Gastroesophageal sphincter (tissue), 4 donors: ENCODE measurements around the gene NLRC3. TPM values are rescaled to one million over a fixed set of nuclear protein-coding genes. Genes with fewer than 3 reads are reported as not detected.
A peak's percentile ranks its signal among the peaks of the same experiment; 100 is the strongest.
"Not testable (repeated sequence)": the region's sequence is repeated elsewhere in the genome, so short reads cannot be mapped to it uniquely, and the experiment has no call there.

Experiments
- ATAC-seq: fragments of 150-250 bp; one replicate; pipeline ENCODE4 v1.9.1; 2016; ENCODE audit warnings: mild to moderate bottlenecking, moderate library complexity
- H3K27ac ChIP-seq, 4 donors: fragments of 200-600 bp; sonication (generic) in 3 of 4; 1 replicate in 3 of 4; 2 replicates in 1 of 4; pipeline ENCODE4 v1.5.1; 2016 to 2019
- H3K27me3 ChIP-seq: fragments of 200-600 bp; sonication (generic); one replicate; pipeline ENCODE4 v1.5.1; 2019
- H3K36me3 ChIP-seq, 2 donors: fragments of 200-600 bp; sonication (generic); one replicate each; pipeline ENCODE4 v1.5.1; 2019; ENCODE audit warnings: control low read depth in 1 of 2
- H3K4me1 ChIP-seq, 3 donors: fragments of 200-600 bp; sonication (generic); 1 replicate in 2 of 3; 2 replicates in 1 of 3; pipeline ENCODE4 v1.5.1; 2016 to 2019; ENCODE audit warnings: control low read depth in 2 of 3
- H3K4me3 ChIP-seq, 2 donors: fragments of 200-600 bp; sonication (generic); one replicate each; pipeline ENCODE4 v1.5.1; 2019; ENCODE audit warnings: mild to moderate bottlenecking in 1 of 2, moderate library complexity in 1 of 2
- H3K9me3 ChIP-seq, 3 donors: fragments of 200-600 bp; sonication (generic); one replicate each; pipeline ENCODE4 v1.5.1; 2017 to 2019; ENCODE audit warnings: control low read depth in 2 of 3
- CTCF ChIP-seq, 4 experiments: fragments of 200-600 bp in 2 of 4; fragments of 450-650 bp in 2 of 4; sonication (generic) in 1 of 4; IDR thresholded peaks; one replicate each; pipeline ENCODE4 v1.5.1; 2017 to 2019; ENCODE audit warnings: antibody characterized with exemption in 4 of 4, mild to moderate bottlenecking in 2 of 4, moderate library complexity in 2 of 4
- EP300 ChIP-seq: sonication (generic); formaldehyde crosslinking; IDR thresholded peaks from one replicate; pipeline ENCODE4 v1.6.1; 2017; ENCODE audit warnings: antibody characterized with exemption, mild to moderate bottlenecking
- POLR2A ChIP-seq, 2 donors: fragments of 450-650 bp; IDR thresholded peaks; one replicate each; pipeline ENCODE4 v1.6.1; 2017; ENCODE audit warnings: antibody characterized with exemption in 2 of 2, mild to moderate bottlenecking in 2 of 2, moderate library complexity in 1 of 2
- POLR2AphosphoS5 ChIP-seq: sonication (generic); formaldehyde crosslinking; IDR thresholded peaks from one replicate; pipeline ENCODE4 v1.6.1; 2017; ENCODE audit warnings: antibody characterized with exemption
- WGBS, 2 donors: methylation state at CpG; one replicate each; pipeline ENCODE4 v1.1.5; 2018; ENCODE audit warnings: low coverage in 1 of 2; 5-methylcytosine and 5-hydroxymethylcytosine counted together
- total RNA-seq, 4 donors: library from RNA; depleted of rRNA; stranded (reverse); fragments of >200 nt; gene quantifications; one replicate each; pipeline ENCODE4 v1.1.0, GENCODE V29; 2016

NLRC3 gene
- total RNA-seq, 4 donors from 2014 or later: 1.1 to 5.8 (median 1.4) TPM

GRCh38 chr16:3528406-3528805, 48.8 kb downstream of the NLRC3 start:
- no peak for ATAC-seq
- Histone ChIP-seq H3K27me3 (no peaks in the 10 kb centered on the region), H3K36me3 (peaks cover 0 to 87% of the 10 kb centered on the region in 2 donors), H3K9me3 (no peaks in the 10 kb centered on the region), H3K4me3 (no peak overlapping the region), H3K4me1 (peaks cover 0 to 6% (median 0%) of the 10 kb centered on the region in 3 donors), H3K27ac (no peak overlapping the region)
- 100% methylated on average over 2 of the region's 2 CpGs; no CpG with 5 or more reads in 1 of the 2 donors for WGBS, 2 donors
- TF ChIP-seq POLR2A (IDR thresholded peaks at IDR 0.05) (no peak), POLR2AphosphoS5 (no peak), EP300 (no peak)

- H3K27me3 ChIP-seq, H3K4me1 ChIP-seq, H3K4me3 ChIP-seq, ATAC-seq, H3K9me3 ChIP-seq, H3K27ac ChIP-seq: not testable (repeated sequence)
- TF ChIP-seq CTCF (IDR thresholded peaks at IDR 0.05): peak in 3 of 4 experiments; percentile 61 to 66 (median 64)
- H3K36me3 ChIP-seq: peaks cover 0 to 87% of the 10 kb centered on the region in 2 donors
- WGBS, 2 donors: 33 to 93% methylated on average over 6 to 7 of the region's 12 CpGs
Measured at GRCh38 chr16:3527216-3527829, 49.9 kb downstream of the NLRC3 start.

- Histone ChIP-seq H3K36me3 (peaks cover 0 to 85% of the 10 kb centered on the region in 2 donors), H3K27me3 (no peaks in the 10 kb centered on the region), H3K9me3 (no peaks in the 10 kb centered on the region), H3K4me3 (no peak overlapping the region), H3K27ac (no peak overlapping the region), H3K4me1 (peaks cover 0 to 7% (median 0%) of the 10 kb centered on the region in 3 donors)
- WGBS, 2 donors: 80 to 81% methylated on average over 1 to 5 of the region's 5 CpGs
- no peak for ATAC-seq
- TF ChIP-seq POLR2A (IDR thresholded peaks at IDR 0.05): no peak
- TF ChIP-seq POLR2AphosphoS5: no peak
- TF ChIP-seq EP300: no peak
- TF ChIP-seq CTCF (IDR thresholded peaks at IDR 0.05): no peak
Measured at GRCh38 chr16:3525951-3526350, 51.3 kb downstream of the NLRC3 start.

GRCh38 chr16:3523281-3523680, 53.9 kb downstream of the NLRC3 start:
- TF ChIP-seq CTCF (IDR thresholded peaks at IDR 0.05): no peak
- Histone ChIP-seq H3K27ac (no peak overlapping the region), H3K36me3 (peaks cover 0 to 93% of the 10 kb centered on the region in 2 donors), H3K27me3 (no peaks in the 10 kb centered on the region), H3K4me1 (peaks cover 0 to 13% (median 0%) of the 10 kb centered on the region in 3 donors), H3K9me3 (no peaks in the 10 kb centered on the region), H3K4me3 (no peak overlapping the region)
- 100% methylated on average over 1 of the region's 3 CpGs for WGBS, 2 donors
- ATAC-seq: no peak

- Histone ChIP-seq H3K36me3 (peaks cover 0 to 96% of the 10 kb centered on the region in 2 donors), H3K9me3 (no peaks in the 10 kb centered on the region), H3K4me3 (no peak overlapping the region), H3K27ac (peak overlapping the region in 3 of 4 donors; percentile 43 to 60 (median 52)), H3K4me1 (peaks cover 0 to 7% (median 0%) of the 10 kb centered on the region in 3 donors), H3K27me3 (no peaks in the 10 kb centered on the region)
- 31 to 37% methylated on average over 4 to 8 of the region's 8 CpGs for WGBS, 2 donors
- peak; percentile 60 for ATAC-seq
- TF ChIP-seq POLR2A (IDR thresholded peaks at IDR 0.05) (no peak), CTCF (IDR thresholded peaks at IDR 0.05) (no peak), EP300 (no peak), POLR2AphosphoS5 (no peak)
Measured at GRCh38 chr16:3520841-3521240, 56.4 kb downstream of the NLRC3 start.
